Esophagus squamous epithelium (tissue), 5 donors: Measurements from ENCODE around the gene NPAS2. TPM values are rescaled to one million over a fixed set of nuclear protein-coding genes. Genes with fewer than 3 reads are reported as not detected.

Source experiments
- DNase-seq: peaks from one replicate; lab custom pipeline; 2025; lab: John Stamatoyannopoulos, UW
- H3K27ac ChIP-seq, 4 donors: fragments of 200-600 bp; sonication (generic); one replicate each; pipeline ENCODE4 v1.5.1; 2016 to 2019; ENCODE audit warnings: mild to moderate bottlenecking in 1 of 4
- H3K27me3 ChIP-seq, 4 donors: fragments of 200-600 bp; sonication (generic); 1 replicate in 3 of 4; 2 replicates in 1 of 4; pipeline versions ENCODE4 v1.5.1 to v1.6.0; 2017 to 2021; ENCODE audit warnings: antibody characterized with exemption in 1 of 4
- H3K36me3 ChIP-seq, 3 donors: fragments of 200-600 bp; sonication (generic); one replicate each; pipeline ENCODE4 v1.5.1; 2016 to 2019
- H3K4me1 ChIP-seq, 3 donors: fragments of 200-600 bp; sonication (generic); one replicate each; pipeline ENCODE4 v1.5.1; 2017 to 2019
- H3K4me3 ChIP-seq, 4 donors: fragments of 200-600 bp; sonication (generic); 1 replicate in 3 of 4; 2 replicates in 1 of 4; pipeline ENCODE4 v1.5.1; 2016 to 2019; ENCODE audit warnings: mild to moderate bottlenecking in 2 of 4, moderate library complexity in 1 of 4
- H3K9me3 ChIP-seq, 3 donors: fragments of 200-600 bp; sonication (generic); one replicate each; pipeline ENCODE4 v1.5.1; 2016 to 2019
- CTCF ChIP-seq, 6 experiments: fragments of 450-650 bp in 4 of 6; fragments of 200-600 bp in 2 of 6; sonication (generic) in 2 of 6; IDR thresholded peaks; one replicate each; pipeline ENCODE4 v1.5.1; 2016 to 2019; ENCODE audit warnings: antibody characterized with exemption in 6 of 6, mild to moderate bottlenecking in 4 of 6, moderate library complexity in 4 of 6
- POLR2A ChIP-seq, 4 donors: fragments of 450-650 bp; IDR thresholded peaks; one replicate each; pipeline ENCODE4 v1.6.1; 2017; ENCODE audit warnings: antibody characterized with exemption in 4 of 4, mild to moderate bottlenecking in 4 of 4, moderate library complexity in 3 of 4
- WGBS, 2 donors: methylation state at CpG; one replicate each; pipeline ENCODE4 v1.1.5; 2018; 5-methylcytosine and 5-hydroxymethylcytosine counted together
- intact Hi-C: fragments of 100-400 bp; cut with DNase I; formaldehyde crosslinking; loops from one replicate; pipeline ENCODE4 v1.15.0; 2022
- total RNA-seq, 4 donors: library from RNA; depleted of rRNA; stranded (reverse); fragments of >200 nt; gene quantifications; one replicate each; pipeline ENCODE4 v1.1.0, GENCODE V29; 2016
- donor health status: DM: yes; HTN: yes; CAD: no.

The NPAS2 gene
- total RNA-seq, 4 donors from 2014 or later: 29.1 to 64.2 (median 39.1) TPM

DNA sequence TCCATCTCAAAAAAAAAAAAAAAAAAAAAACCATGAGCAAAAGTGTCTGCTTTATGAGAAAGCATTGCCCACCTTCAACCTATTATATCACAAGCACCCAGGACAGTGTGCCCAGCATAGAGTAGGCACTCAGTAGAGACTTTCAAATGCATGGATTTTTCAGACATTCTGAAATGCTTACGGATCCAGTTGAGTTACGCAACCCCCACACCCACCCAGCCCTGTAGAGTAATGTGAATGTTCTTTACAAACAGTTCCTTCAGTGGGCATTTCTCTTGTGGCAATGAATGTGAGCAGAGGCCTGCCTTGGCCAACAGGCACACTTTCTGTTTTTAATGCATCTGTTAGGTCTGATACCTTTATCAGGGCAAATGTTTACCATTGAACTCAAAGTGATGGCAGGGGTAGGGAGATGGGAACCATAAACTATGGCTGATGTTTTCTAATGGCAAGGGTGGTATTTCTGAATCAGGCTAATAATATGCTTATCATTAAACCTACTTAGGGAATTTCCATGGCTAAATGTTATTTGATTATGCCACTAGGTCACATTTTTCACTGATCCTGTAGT, 117.1 kb downstream of the NPAS2 start:
- TF ChIP-seq POLR2A (IDR thresholded peaks at IDR 0.05): no peak
- TF ChIP-seq CTCF (IDR thresholded peaks at IDR 0.05): no peak
- Histone ChIP-seq H3K36me3 (peaks cover 0 to 82% (median 0%) of the 10 kb centered on the region in 3 donors), H3K27ac (no peak overlapping the region), H3K4me1 (no peaks in the 10 kb centered on the region), H3K4me3 (no peak overlapping the region), H3K9me3 (no peaks in the 10 kb centered on the region), H3K27me3 (no peaks in the 10 kb centered on the region)
- DNase-seq: no peak
- 57 to 65% methylated on average over 2 of the region's 2 CpGs for WGBS, 2 donors
- intact Hi-C loops: no loop called here

DNA sequence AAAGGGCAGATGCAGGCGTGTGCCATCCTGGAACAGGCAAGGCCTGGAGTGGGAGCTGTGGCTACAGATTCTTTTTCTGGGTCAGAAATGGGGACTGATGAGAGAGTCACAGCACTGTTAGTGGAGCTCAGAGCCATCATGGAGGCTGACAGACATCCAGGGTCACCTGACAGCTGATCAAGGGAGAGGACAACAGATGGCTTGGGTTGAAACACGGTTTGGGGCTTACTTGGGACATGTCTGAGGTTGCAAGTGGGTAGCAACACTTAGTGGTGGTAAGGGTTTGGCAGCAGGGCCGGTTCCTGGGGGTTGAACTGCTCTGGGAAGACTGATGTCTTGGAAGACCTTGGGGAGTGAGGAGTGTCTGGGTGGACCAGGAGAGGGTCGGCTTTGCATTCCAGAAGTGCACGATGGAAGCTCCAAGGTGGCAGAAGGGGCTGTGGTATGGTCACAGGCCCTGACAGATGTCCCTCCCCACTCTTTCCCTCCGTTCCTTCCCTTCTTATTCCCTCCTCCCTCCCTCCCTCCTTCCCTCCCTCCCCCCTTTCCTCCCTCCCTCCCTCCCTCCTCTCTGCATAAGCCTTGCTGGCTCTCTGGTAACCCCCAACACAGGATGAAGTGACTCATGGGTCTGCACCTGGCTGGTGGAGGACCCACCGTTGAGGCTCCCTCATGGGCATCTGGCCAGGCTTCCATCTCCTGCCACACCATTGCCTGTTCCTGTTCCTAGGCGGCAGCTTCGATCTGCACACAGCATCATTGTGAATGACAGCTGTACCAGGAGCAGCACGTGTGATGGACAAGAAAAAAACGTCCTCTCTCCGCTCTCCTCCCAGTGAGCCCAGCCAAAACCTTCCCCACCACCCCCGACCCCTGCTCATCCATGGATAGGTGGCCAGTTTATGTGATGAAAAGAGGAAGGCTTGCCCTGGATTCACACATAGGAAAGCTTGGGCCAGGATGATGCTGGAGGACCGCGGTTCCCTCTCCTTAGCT, 118.4 kb downstream of the NPAS2 start:
- WGBS, 2 donors: 80 to 82% methylated on average over 8 to 9 of the region's 15 CpGs
- intact Hi-C loops: no loop called here
- TF ChIP-seq POLR2A (IDR thresholded peaks at IDR 0.05): no peak
- no peak for TF ChIP-seq CTCF (IDR thresholded peaks at IDR 0.05)
- Histone ChIP-seq H3K4me1 (no peaks in the 10 kb centered on the region), H3K27me3 (no peaks in the 10 kb centered on the region), H3K27ac (no peak overlapping the region), H3K4me3 (no peak overlapping the region), H3K36me3 (peaks cover 0 to 85% (median 0%) of the 10 kb centered on the region in 3 donors), H3K9me3 (no peaks in the 10 kb centered on the region)
- DNase-seq: no peak

- WGBS, 2 donors: 92 to 100% methylated on average over 2 to 6 of the region's 6 CpGs
- Histone ChIP-seq H3K27me3 (no peaks in the 10 kb centered on the region), H3K4me1 (peaks cover 0 to 4% (median 0%) of the 10 kb centered on the region in 3 donors), H3K36me3 (peaks cover 0 to 86% (median 0%) of the 10 kb centered on the region in 3 donors), H3K9me3 (no peaks in the 10 kb centered on the region), H3K27ac (no peak overlapping the region), H3K4me3 (no peak overlapping the region)
- intact Hi-C loops: no loop called here
- TF ChIP-seq POLR2A (IDR thresholded peaks at IDR 0.05): no peak
- no peak for TF ChIP-seq CTCF (IDR thresholded peaks at IDR 0.05)
- no peak for DNase-seq
These were observed 119.5 kb downstream of the NPAS2 start for GRCh38 chr2:100939445-100939844.

GRCh38 chr2:100940240-100940639, 120.3 kb downstream of the NPAS2 start:
- no peak for DNase-seq

More at GRCh38 chr2:100940240-100940639, 120.3 kb downstream of the NPAS2 start:
- Histone ChIP-seq H3K9me3 (no peaks in the 10 kb centered on the region), H3K27ac (no peak overlapping the region), H3K27me3 (no peaks in the 10 kb centered on the region), H3K36me3 (peaks cover 0 to 86% (median 0%) of the 10 kb centered on the region in 3 donors), H3K4me3 (no peak overlapping the region), H3K4me1 (peaks cover 0 to 5% (median 0%) of the 10 kb centered on the region in 3 donors)
- WGBS, 2 donors: 94 to 97% methylated on average over 4 of the region's 4 CpGs
- TF ChIP-seq POLR2A (IDR thresholded peaks at IDR 0.05): no peak
- no peak for TF ChIP-seq CTCF (IDR thresholded peaks at IDR 0.05)
- intact Hi-C loops: no loop called here
